ENCODE data around the gene SLC44A3.

DNA sequence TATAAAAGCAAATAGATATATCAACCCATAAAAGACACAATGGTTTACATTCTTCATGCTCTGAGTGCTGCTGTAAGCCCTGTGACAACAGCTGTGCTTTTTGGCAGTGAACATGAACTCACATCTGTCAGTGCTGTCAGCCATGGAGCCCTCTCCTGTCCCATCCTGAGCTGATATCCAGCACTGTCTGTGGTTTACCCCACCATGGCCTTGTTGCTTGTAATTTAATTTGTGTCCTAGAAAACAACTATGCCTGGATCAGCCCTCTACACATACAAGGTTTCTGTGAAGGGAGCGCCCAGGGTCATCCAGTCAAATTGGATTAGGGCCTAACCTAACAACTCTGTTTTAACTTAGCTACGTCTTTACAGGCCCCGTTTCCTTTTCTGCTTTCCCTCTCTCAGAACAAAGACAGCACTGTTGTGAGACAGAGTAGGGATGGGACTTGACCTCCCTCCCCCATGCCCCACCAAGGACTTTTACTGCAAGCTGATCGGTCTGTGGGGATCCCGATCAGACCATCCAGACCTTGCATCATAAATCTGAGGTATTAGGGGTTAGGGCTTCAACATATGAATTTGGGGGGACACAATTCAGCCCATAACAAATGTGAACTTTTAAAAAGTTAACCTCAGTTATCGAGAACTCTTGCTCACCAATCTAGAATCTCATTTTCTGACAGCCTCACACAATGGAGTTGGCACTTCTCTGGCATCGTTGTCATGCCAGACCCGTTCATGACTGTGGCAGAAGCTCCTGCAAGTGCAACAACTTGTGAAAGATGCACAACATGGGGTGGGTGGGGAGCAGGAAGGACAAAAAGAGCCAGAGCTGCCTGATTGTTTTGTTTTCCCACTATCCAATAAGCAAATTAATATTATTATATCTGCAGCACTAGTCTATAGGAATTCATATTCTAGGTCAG is 16.4 kb upstream of the SLC44A3 start:
- TF ChIP-seq CTCF (IDR thresholded peaks at IDR 0.05) (no peak), POLR2A (IDR thresholded peaks at IDR 0.05) (no peak)
